Activated T-cell treated with anti-CD3 and anti-CD28 coated beads, Interleukin-2, amount 50 U/mL, for 4 hours (primary cell): ENCODE measurements around the gene MACROH2A1. TPM values are rescaled to one million over a fixed set of nuclear protein-coding genes. Genes with fewer than 3 reads are reported as not detected.

Source experiments
- ATAC-seq, 2 donors: fragments of 200-7000 bp; cut with Tn5 transposase; one replicate each; pipeline ENCODE4 v1.10.0; 2021
- DNase-seq: peaks from one replicate; pipeline ENCODE4 v3.0.0-alpha.2; 2020
- H3K27me3 Mint-ChIP-seq: one replicate; pipeline ENCODE4 v1.8.0; 2021; ENCODE audit warnings: low read depth, mixed read lengths
- H3K36me3 Mint-ChIP-seq: one replicate; pipeline ENCODE4 v1.8.0; 2022; ENCODE audit warnings: mixed read lengths; ENCODE audit not compliant: insufficient read depth
- H3K4me1 Mint-ChIP-seq: one replicate; pipeline ENCODE4 v1.8.0; 2021; ENCODE audit warnings: low read depth, mixed read lengths
- H3K4me3 Mint-ChIP-seq: one replicate; pipeline ENCODE4 v1.8.0; 2021; ENCODE audit warnings: mild to moderate bottlenecking, moderate library complexity, mixed read lengths
- H3K9me3 Mint-ChIP-seq: one replicate; pipeline ENCODE4 v1.8.0; 2021; ENCODE audit warnings: mixed read lengths
- total RNA-seq, 3 donors: library from RNA; stranded (reverse); gene quantifications; one replicate each; pipeline ENCODE4 v1.2.1, GENCODE V29; 2021

The MACROH2A1 gene
- total RNA-seq, 3 donors from 2014 or later: 204 to 234 (median 207) TPM

DNA sequence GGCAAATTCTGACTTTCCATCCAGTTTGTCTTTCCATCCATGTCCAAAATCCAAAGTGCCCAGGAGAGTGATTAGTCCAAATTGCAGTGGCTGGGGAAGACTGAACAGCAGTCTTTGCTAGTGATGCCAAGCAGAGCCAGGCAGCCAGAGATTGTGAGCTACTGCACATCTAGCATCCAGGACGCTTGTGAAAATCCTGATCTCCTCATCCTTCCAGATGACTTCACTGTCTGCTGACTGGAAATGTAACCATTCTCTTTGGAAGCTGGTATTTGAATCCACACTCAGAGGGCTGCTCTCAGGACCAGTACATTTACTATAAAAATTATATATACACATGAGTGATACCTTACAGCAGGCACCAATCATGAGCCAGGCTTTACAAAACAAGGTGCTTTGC, 49.6 kb downstream of the MACROH2A1 start:
- peaks cover 2% of the 10 kb centered on the region for H3K4me1 Mint-ChIP-seq
- DNase-seq (no peak), ATAC-seq (no peak)
- H3K9me3 Mint-ChIP-seq: no peaks in the 10 kb centered on the region
- H3K4me3 Mint-ChIP-seq: no peak overlapping the region
- H3K36me3 Mint-ChIP-seq: peaks cover 28% of the 10 kb centered on the region
- no peaks in the 10 kb centered on the region for H3K27me3 Mint-ChIP-seq

DNA sequence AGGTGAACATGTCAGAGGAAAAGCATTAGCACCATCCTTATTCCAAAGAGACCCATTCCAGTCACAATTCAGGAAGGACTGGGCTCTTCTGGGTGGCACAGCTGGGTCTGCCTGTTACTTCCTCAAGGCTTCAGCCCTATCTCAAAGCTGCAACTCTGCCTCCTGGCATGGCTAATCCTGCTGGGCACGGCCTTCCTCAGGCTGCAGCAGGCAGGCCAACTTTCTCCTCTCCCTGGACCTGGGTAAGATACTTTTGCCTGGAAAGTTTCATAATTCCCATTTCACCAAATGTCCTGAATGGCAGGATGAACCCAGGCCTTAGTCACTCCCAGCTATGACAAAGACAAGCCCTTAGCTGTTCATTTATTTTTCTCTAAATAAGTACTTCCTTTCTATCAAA, 50.1 kb downstream of the MACROH2A1 start:
- Mint-ChIP-seq H3K4me1 (peaks cover 2% of the 10 kb centered on the region), H3K9me3 (no peaks in the 10 kb centered on the region), H3K4me3 (no peak overlapping the region), H3K27me3 (no peaks in the 10 kb centered on the region), H3K36me3 (peaks cover 32% of the 10 kb centered on the region)
- no peak for DNase-seq
- no peak for ATAC-seq

DNA sequence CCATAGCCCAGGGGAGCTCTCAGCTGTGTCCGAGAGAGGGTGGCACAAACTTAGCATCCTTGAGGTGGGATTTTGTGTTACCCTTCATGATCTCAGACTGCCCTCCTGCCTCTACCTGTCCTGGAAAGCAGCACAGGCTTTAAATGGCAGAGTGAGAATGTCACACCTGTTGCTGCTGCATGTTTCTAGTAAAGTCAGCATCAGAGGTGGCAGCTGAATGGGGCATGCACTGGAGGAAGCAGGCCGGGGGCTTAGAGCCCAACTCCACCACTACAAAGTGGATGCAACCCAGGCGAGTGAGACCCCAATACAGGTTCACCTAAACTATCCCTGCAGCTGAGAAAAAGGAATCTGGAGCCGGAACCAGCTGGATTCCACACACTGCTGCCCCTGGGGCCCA, 51.6 kb downstream of the MACROH2A1 start:
- Mint-ChIP-seq H3K4me1 (peaks cover 2% of the 10 kb centered on the region), H3K36me3 (peaks cover 40% of the 10 kb centered on the region), H3K27me3 (no peaks in the 10 kb centered on the region), H3K9me3 (no peaks in the 10 kb centered on the region), H3K4me3 (no peak overlapping the region)
- ATAC-seq (no peak), DNase-seq (no peak)

DNA sequence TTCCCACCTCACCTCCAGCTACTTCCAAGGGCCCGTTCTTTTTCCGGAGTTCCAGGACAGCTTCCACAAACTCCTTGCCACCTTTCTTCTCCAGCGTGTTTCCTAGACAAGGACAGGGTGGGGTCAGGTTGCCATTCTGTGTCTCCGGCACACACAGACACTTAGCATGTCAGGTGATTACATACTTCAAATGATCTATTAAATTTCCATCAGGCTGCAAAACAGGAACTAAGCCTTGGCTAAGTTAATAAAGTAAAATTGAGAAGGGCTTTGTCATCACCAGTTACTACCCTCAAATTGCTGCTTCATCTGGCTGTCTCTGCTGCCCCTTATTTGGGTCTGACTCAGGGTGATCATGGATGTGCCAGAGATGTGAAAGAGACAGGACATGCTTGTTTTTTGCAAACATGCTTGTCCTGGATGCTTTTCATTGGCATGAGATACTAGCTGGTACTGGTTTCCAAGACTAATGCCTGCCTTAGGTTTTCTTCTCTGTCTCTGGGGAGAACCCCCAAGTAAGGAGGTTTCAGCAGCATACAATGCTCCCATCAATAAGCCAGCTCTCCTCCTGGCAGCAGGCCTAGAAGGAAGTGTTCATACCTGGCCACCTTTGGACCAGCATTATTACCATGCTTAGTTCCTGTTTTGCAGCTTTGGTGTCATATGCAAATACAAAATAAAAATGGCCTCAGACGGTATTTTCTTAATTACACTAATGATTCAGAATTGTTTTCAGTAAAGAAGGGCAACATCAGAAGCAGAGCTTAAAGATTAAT, 52.9 kb downstream of the MACROH2A1 start:
- H3K9me3 Mint-ChIP-seq: no peaks in the 10 kb centered on the region
- DNase-seq (no peak), ATAC-seq (no peak)
- H3K4me3 Mint-ChIP-seq: no peak overlapping the region
- H3K4me1 Mint-ChIP-seq: peaks cover 2% of the 10 kb centered on the region
- no peaks in the 10 kb centered on the region for H3K27me3 Mint-ChIP-seq
- peaks cover 42% of the 10 kb centered on the region for H3K36me3 Mint-ChIP-seq

DNA sequence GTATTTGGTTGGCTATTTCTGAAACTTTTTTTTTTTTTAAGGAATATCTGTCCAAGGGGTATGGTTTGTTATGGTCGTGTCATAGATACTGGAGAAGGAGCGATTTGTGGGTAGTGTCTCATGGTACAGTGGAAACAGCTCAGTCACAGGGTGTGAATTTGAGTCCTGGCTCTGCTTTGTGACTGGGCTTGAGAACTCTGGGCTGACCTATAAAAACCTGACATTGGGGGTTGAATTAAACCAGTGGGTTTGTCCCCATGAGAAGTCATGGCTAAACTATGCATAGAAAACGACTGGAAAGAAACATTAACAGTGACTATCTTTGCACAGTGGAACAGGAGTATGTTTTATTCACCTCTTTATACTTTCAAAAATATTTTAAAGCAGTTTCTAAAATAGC, 54.7 kb downstream of the MACROH2A1 start:
- DNase-seq (no peak), ATAC-seq (no peak)
- H3K27me3 Mint-ChIP-seq: no peaks in the 10 kb centered on the region
- peaks cover 2% of the 10 kb centered on the region for H3K4me1 Mint-ChIP-seq
- H3K4me3 Mint-ChIP-seq: no peak overlapping the region
- H3K36me3 Mint-ChIP-seq: peaks cover 38% of the 10 kb centered on the region
- no peaks in the 10 kb centered on the region for H3K9me3 Mint-ChIP-seq

DNA sequence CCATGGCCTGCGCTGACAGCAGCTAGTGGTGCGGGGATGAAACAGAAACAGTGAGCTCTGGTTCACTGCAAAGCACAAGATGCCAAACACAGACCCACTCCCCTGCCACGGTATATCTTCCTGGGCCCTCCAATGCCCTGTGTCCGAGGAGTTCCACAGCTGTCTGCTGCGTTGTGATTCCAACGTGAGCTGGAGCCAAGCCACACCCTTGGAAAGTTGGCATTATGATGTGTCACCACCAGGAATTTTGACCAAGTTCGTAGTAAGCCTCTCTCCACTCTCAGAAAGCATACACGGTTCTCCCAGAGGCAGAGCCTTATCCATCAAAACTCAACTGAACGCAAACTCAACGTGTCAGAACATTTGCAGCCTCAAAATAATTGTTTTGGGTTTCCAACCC, 55.6 kb downstream of the MACROH2A1 start:
- peaks cover 2% of the 10 kb centered on the region for H3K4me1 Mint-ChIP-seq
- no peaks in the 10 kb centered on the region for H3K9me3 Mint-ChIP-seq
- no peak for DNase-seq
- peaks cover 34% of the 10 kb centered on the region for H3K36me3 Mint-ChIP-seq
- no peaks in the 10 kb centered on the region for H3K27me3 Mint-ChIP-seq
- no peak for ATAC-seq
- H3K4me3 Mint-ChIP-seq: no peak overlapping the region

DNA sequence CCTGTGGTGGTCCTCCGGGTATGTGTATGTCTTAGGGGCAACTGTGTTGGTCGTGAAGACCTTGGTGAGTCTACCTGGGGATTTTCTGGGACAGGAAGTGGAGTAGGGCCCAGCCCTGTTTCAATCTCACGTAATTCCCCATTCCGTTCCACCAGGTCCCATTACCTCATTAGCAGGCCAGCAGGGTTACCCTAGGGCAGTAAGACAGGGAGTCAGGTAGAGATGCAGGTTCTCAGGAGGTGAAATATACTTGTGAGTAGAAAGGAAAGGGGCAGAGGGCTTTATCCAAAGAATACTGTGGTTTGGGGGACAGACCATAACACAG, 56.5 kb downstream of the MACROH2A1 start:
- Mint-ChIP-seq H3K9me3 (no peaks in the 10 kb centered on the region), H3K27me3 (no peaks in the 10 kb centered on the region), H3K4me1 (peaks cover 2% of the 10 kb centered on the region), H3K4me3 (no peak overlapping the region), H3K36me3 (peaks cover 36% of the 10 kb centered on the region)
- no peak for DNase-seq
- ATAC-seq: no peak

DNA sequence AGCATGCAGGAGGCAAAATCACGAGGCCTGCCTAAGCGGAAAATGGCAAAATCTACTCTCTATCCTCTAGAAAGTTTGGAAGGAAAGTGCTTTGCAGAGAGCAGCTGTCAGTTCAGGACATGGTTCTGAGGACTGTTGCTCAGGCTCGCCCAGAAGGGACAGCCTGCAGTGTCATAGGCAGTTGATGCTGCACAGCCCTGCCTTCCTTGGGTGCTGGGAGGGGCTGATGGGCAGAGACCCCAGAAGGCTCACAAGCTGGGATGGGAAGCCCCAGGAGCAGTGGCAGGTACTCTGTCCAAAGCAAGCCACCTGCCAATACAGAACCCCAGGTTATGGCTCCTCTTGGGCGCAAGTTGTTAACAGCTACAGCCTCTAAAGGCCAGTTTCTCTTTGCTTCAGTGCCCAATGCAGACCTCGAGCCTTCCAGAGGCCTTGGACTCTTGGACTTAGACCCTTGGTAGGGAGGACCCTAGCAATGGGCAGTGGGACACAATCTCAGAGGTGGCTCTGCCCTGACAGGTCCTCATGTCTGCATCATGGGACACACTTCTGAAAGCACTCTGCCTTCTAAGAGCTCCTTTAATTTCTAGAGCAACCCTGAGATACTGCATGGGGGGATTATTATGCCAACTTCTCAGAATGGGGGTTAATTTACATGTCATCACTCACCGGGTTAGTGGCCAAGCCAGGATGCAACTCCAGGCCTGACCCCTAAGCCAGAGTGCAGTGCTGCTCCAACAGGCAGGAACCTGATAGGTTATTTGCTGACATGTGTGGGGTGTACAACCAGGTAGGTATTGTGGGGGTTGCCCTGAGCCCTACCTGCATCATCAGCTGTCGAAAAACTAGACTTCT, 57.1 kb downstream of the MACROH2A1 start:
- DNase-seq: no peak
- peaks cover 2% of the 10 kb centered on the region for H3K4me1 Mint-ChIP-seq
- no peaks in the 10 kb centered on the region for H3K9me3 Mint-ChIP-seq
- no peak for ATAC-seq
- no peak overlapping the region for H3K4me3 Mint-ChIP-seq
- H3K27me3 Mint-ChIP-seq: no peaks in the 10 kb centered on the region
- peaks cover 36% of the 10 kb centered on the region for H3K36me3 Mint-ChIP-seq

DNA sequence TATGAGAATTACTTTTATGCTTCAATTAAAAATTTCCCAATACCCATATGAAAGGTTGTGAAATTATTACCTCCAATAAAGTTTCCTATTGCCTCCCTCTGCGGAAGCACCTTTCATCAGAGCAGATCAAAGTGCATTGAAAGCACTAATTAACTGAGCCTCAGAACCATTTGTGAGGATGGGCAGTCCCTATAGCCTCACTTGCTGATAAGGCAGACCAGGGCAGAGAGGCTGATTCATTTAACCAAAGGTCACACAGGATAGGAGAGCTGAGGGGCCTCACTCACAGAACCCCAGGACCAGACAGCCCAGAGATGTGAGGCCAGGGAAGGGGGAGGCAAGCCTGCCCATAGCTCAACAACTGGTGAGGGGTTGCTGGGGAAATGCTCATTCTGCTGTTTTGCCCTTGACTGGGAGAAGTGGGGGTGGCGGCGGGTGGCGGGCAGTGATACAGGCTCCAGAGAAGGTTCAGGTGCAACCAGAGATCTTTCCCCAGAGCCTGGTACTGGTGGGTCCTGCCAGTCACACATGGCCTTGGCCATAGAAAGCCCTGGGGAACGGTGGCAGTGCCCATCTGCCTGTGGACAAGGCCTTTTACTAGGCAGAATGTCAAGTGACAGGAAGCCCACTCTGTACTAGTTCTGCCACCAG, 57.9 kb downstream of the MACROH2A1 start:
- DNase-seq (no peak), ATAC-seq (no peak)
- Mint-ChIP-seq H3K4me1 (no peaks in the 10 kb centered on the region), H3K27me3 (no peaks in the 10 kb centered on the region), H3K36me3 (peaks cover 35% of the 10 kb centered on the region), H3K4me3 (no peak overlapping the region), H3K9me3 (no peaks in the 10 kb centered on the region)

DNA sequence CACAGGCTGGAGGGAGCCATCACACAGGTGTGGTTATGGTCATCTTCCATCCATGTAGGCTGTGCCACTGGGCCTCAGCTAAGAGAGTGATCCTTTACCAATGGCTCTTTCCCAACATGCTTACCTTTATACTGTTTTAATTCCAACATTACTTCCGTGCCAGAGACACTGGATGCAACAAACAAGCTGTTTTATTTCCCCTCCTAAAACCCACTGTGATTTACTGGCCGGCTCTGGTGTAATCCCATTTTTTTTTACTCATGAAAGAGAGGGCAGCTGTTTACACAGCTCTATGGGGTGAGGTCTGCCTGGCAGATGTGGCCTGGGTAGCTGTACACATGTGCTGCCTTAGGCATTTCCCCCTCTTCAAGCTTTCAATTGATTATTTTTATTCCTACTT, 58.5 kb downstream of the MACROH2A1 start:
- DNase-seq: no peak
- Mint-ChIP-seq H3K4me3 (no peak overlapping the region), H3K27me3 (no peaks in the 10 kb centered on the region), H3K4me1 (no peaks in the 10 kb centered on the region), H3K36me3 (peaks cover 35% of the 10 kb centered on the region), H3K9me3 (no peaks in the 10 kb centered on the region)
- ATAC-seq: no peak

DNA sequence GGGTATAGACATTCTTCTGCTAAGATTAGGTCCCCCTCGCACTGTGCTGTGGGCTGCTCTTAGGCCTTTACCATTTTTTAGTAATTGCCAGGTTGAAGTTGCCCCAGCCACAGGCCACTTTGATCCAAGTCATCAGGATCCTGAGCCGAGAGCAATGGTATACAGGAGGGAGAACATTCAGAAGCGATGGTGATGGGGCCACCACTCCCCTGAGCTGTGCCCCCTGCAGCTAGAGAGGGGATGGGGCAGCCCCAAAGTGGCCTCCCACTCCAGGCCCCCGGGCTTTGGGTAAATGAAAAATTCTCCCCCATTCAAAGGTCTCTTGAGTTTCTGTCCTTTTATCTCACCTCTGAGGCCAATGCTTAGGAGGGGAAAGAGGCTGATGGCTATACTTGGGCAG, 59.4 kb downstream of the MACROH2A1 start:
- H3K36me3 Mint-ChIP-seq: peaks cover 31% of the 10 kb centered on the region
- H3K4me3 Mint-ChIP-seq: no peak overlapping the region
- H3K27me3 Mint-ChIP-seq: no peaks in the 10 kb centered on the region
- DNase-seq: no peak
- ATAC-seq: no peak
- no peaks in the 10 kb centered on the region for H3K4me1 Mint-ChIP-seq
- no peaks in the 10 kb centered on the region for H3K9me3 Mint-ChIP-seq

DNA sequence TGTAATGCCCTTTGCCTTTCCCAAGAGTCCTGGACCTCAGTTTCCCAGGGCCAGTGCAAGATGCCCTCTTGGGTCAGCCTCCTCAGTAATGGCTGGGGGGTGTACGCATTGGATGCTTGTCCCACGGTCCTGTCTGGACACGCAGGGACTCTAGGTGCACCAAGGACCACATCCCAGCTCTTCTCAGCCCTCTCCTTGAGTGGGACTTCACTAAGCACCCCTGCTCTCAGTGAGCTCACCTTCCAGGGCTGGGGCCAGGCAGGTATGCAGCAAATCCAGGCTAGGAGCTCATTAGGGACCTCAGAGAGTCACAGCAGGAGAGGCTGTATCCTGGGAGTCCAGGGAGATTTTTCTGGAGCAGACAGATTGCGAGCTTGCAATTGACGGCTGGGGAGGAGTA, 59.8 kb downstream of the MACROH2A1 start:
- DNase-seq (no peak), ATAC-seq (no peak)
- peaks cover 29% of the 10 kb centered on the region for H3K36me3 Mint-ChIP-seq
- H3K4me1 Mint-ChIP-seq: no peaks in the 10 kb centered on the region
- no peaks in the 10 kb centered on the region for H3K9me3 Mint-ChIP-seq
- no peak overlapping the region for H3K4me3 Mint-ChIP-seq
- no peaks in the 10 kb centered on the region for H3K27me3 Mint-ChIP-seq

DNA sequence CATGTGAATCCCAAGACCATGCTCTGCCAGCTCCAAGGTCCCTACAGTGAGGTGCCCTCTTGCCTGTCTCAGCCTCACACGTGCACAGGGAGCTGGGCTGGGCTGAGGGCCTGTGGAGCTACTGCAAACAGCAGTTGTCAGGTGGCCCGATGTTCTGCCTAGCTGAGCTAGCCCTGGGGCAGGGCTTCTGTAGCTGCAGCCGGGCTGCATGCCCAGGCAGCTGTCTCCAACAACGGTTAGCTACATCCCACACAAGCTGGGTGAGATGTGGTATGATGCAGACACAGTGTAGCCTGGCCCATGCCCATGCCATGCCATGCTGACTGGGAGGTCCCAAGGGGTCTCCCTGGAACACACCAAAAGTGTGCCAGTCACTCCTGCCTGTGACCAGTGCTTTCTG, 62.0 kb downstream of the MACROH2A1 start:
- ATAC-seq (no peak), DNase-seq (no peak)
- Mint-ChIP-seq H3K4me1 (no peaks in the 10 kb centered on the region), H3K27me3 (no peaks in the 10 kb centered on the region), H3K36me3 (peaks cover 15% of the 10 kb centered on the region), H3K4me3 (no peak overlapping the region), H3K9me3 (no peaks in the 10 kb centered on the region)

DNA sequence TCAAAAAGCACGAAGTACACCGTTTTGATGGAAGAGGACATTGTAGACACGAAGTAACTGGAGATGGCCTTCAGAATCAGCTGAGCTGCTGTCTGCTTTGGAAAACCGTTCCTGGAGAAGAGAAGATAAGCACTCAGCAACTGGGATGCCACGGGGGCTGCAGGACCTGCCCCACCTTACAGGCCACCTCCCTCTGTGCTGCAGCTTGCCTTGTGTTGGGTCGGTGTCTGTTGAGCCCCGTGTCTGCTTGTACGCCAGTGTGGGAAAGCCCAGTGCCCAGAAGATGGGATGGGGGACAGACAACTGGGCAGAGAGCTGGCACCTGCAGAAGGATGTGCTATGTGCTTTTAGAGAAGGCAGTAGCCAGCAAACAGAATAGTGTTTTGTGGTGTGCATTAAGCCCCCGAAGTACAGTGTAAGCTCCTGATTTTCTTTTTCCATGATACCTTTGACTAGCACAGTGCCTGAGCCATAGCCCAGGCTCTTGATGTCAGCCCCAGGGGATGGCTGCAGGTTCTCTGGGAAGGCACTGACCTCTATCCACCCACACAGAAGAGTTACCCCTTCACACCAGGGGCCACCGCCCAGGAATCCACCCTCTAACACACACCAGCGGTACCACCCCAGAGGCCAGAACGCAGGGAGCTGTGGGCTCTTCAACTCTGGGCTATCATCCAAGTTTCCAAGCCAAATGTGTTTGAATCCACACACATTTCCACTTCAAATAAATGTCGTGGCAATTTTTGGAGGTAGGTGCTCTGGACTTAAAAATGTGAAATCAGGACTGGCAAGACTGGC, 63.8 kb downstream of the MACROH2A1 start:
- Mint-ChIP-seq H3K27me3 (no peaks in the 10 kb centered on the region), H3K9me3 (no peaks in the 10 kb centered on the region), H3K4me3 (no peak overlapping the region), H3K4me1 (no peaks in the 10 kb centered on the region), H3K36me3 (peaks cover 8% of the 10 kb centered on the region)
- ATAC-seq (no peak), DNase-seq (no peak)
